GM12878 (cell line): ENCODE results near the gene HACE1.
A peak's percentile ranks its signal among the peaks of the same experiment; 100 is the strongest.

Experiments used
- BHLHE40 ChIP-seq, 2 experiments: fragments of 450-650 bp in 1 of 2; IDR thresholded peaks; 2 replicates each; pipeline ENCODE4 v1.6.1; 2011 to 2017; ENCODE audit warnings: low read depth in 2 of 2, borderline replicate concordance in 1 of 2, improper control_type of control experiment in 1 of 2, low read length in 1 of 2, mild to moderate bottlenecking in 1 of 2
- CBX3 ChIP-seq: fragments of 200-600 bp; sonication (generic); IDR thresholded peaks from 2 replicates; pipeline ENCODE4 v1.6.1; 2016; ENCODE audit warnings: low read depth, borderline replicate concordance
- CEBPB ChIP-seq, 2 experiments: fragments of 150-350 bp in 1 of 2; IDR thresholded peaks; 2 replicates each; pipeline ENCODE4 v1.6.1; 2012 to 2014; ENCODE audit warnings: low read depth in 2 of 2, low read length in 2 of 2, borderline replicate concordance in 1 of 2, inconsistent platforms in 1 of 2
- EP300 ChIP-seq, 2 experiments: fragments of 150-350 bp in 1 of 2; IDR thresholded peaks; 2 replicates each; pipeline ENCODE4 v1.6.1; 2011 to 2012; ENCODE audit warnings: low read depth in 2 of 2, low read length in 2 of 2, borderline replicate concordance in 1 of 2, improper control_type of control experiment in 1 of 2, inconsistent platforms in 1 of 2; ENCODE audit not compliant: control insufficient read depth in 1 of 2
- FOS ChIP-seq: IDR thresholded peaks from 3 replicates; pipeline ENCODE4 v1.6.1; 2011; ENCODE audit warnings: borderline replicate concordance; ENCODE audit not compliant: insufficient read length; ENCODE audit errors: extremely low read depth
- FOXK2 ChIP-seq: fragments of 450-650 bp; IDR thresholded peaks from 2 replicates; pipeline ENCODE4 v1.6.1; 2017; ENCODE audit warnings: mild to moderate bottlenecking, moderate library complexity
- NBN ChIP-seq: fragments of 450-650 bp; IDR thresholded peaks from 2 replicates; pipeline ENCODE4 v1.6.1; 2016
- NFXL1 ChIP-seq: fragments of 450-650 bp; IDR thresholded peaks from 2 replicates; pipeline ENCODE4 v1.6.1; 2017; ENCODE audit warnings: antibody characterized with exemption, mild to moderate bottlenecking, borderline replicate concordance
- POLR2A ChIP-seq: IDR thresholded peaks from 2 replicates; pipeline ENCODE4 v1.6.1; 2011; ENCODE audit warnings: low read depth, mild to moderate bottlenecking, low read length
- TBL1XR1 ChIP-seq: IDR thresholded peaks from 2 replicates; pipeline ENCODE4 v1.6.1; 2012; ENCODE audit warnings: low read depth, low read length, improper control_type of control experiment
- TF ChIP-seq, protein P1 (sequence below), 3 experiments: IDR thresholded peaks in 2 of 3; conservative IDR thresholded peaks in 1 of 3; 2 replicates each; pipeline ENCODE4 v1.5.1; 2011; ENCODE audit warnings: low read depth in 3 of 3, low read length in 3 of 3, mild to moderate bottlenecking in 3 of 3, control low read depth in 2 of 3, moderate library complexity in 2 of 3, inconsistent platforms in 1 of 3, mixed read lengths in 1 of 3; ENCODE audit not compliant: control insufficient read depth in 2 of 3, insufficient read depth in 1 of 3; ENCODE audit errors: extremely low read depth in 1 of 3
- TF ChIP-seq, protein P2 (sequence below): fragments of 450-650 bp; IDR thresholded peaks from 2 replicates; pipeline ENCODE4 v1.6.1; 2017; ENCODE audit warnings: mild to moderate bottlenecking, moderate library complexity

DNA sequence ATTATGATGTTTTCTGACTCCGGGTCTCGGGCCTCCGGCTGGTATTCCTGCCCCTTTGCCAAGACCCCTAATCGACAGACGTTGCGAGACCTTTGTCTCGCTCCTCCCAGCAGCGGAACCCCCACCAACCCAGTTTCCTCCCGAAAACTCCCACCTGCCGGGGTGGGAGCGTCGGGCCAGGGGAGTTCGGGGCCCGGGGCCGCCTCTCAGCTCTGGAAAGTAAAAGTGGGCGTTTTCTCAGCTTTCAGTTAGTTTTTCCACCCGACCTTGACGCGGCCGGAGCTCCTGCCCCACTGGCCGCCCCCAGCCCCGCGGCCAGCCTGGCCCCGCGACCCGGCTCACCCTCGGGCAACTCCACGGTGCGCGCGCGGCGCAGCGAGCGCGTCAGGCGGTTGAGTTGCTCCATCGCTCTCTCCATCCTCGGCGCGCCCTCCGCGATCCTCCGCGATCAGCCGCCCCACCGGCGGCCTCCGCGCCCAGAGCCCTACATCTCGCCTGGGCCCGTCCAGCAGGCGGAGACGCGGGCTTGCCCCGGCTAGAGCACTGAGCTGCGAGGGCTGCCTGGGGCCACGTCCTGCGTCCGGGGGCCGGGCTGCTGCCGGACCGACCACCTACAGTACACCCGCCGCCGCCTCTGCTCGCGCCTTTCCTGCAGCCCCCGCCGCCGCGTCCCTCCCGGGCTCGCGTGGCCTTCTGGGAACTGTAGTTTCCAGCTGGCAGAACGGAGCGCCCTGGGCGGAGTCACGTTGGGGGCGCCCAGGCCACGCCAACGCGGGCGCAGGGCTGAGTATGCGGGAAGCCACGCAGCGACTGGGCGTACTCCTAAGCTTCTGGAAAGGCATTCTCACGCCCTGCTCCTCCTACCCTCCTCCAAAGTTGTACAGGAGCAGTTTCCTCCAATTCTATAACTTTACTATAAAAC, at the start of gene HACE1:
- TF ChIP-seq EP300 (IDR thresholded peaks at IDR 0.05; ENCODE audit: borderline replicate concordance in 1 of 2, control insufficient read depth in 1 of 2, low read depth in 2 of 2, low read length in 2 of 2) (no peak), TBL1XR1 (no peak), CBX3 (no peak), FOS (no peak), FOXK2 (no peak), POLR2A (peak; percentile 78), CEBPB (IDR thresholded peaks at IDR 0.05; ENCODE audit: borderline replicate concordance in 1 of 2, low read depth in 2 of 2, low read length in 2 of 2) (no peak), NBN (peak; percentile 22; the same call in 1 of the 2 replicates), BHLHE40 (IDR thresholded peaks at IDR 0.05; ENCODE audit: borderline replicate concordance in 1 of 2, low read depth in 2 of 2, low read length in 1 of 2) (peak in 1 of 2 experiments; percentile 53; a peak in 2 of 4 replicates), NFXL1 (no peak)
- TF ChIP-seq, protein P1, sequence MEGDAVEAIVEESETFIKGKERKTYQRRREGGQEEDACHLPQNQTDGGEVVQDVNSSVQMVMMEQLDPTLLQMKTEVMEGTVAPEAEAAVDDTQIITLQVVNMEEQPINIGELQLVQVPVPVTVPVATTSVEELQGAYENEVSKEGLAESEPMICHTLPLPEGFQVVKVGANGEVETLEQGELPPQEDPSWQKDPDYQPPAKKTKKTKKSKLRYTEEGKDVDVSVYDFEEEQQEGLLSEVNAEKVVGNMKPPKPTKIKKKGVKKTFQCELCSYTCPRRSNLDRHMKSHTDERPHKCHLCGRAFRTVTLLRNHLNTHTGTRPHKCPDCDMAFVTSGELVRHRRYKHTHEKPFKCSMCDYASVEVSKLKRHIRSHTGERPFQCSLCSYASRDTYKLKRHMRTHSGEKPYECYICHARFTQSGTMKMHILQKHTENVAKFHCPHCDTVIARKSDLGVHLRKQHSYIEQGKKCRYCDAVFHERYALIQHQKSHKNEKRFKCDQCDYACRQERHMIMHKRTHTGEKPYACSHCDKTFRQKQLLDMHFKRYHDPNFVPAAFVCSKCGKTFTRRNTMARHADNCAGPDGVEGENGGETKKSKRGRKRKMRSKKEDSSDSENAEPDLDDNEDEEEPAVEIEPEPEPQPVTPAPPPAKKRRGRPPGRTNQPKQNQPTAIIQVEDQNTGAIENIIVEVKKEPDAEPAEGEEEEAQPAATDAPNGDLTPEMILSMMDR (IDR thresholded peaks at IDR 0.05 in 2 of 3, conservative IDR thresholded peaks at IDR 0.05 in 1 of 3; ENCODE audit: control insufficient read depth in 2 of 3, extremely low read depth in 1 of 3, insufficient read depth in 1 of 3, low read depth in 3 of 3, low read length in 3 of 3) = peak in 1 of 3 experiments; percentile 9; a peak in 1 of 6 replicates
- TF ChIP-seq, protein P2, sequence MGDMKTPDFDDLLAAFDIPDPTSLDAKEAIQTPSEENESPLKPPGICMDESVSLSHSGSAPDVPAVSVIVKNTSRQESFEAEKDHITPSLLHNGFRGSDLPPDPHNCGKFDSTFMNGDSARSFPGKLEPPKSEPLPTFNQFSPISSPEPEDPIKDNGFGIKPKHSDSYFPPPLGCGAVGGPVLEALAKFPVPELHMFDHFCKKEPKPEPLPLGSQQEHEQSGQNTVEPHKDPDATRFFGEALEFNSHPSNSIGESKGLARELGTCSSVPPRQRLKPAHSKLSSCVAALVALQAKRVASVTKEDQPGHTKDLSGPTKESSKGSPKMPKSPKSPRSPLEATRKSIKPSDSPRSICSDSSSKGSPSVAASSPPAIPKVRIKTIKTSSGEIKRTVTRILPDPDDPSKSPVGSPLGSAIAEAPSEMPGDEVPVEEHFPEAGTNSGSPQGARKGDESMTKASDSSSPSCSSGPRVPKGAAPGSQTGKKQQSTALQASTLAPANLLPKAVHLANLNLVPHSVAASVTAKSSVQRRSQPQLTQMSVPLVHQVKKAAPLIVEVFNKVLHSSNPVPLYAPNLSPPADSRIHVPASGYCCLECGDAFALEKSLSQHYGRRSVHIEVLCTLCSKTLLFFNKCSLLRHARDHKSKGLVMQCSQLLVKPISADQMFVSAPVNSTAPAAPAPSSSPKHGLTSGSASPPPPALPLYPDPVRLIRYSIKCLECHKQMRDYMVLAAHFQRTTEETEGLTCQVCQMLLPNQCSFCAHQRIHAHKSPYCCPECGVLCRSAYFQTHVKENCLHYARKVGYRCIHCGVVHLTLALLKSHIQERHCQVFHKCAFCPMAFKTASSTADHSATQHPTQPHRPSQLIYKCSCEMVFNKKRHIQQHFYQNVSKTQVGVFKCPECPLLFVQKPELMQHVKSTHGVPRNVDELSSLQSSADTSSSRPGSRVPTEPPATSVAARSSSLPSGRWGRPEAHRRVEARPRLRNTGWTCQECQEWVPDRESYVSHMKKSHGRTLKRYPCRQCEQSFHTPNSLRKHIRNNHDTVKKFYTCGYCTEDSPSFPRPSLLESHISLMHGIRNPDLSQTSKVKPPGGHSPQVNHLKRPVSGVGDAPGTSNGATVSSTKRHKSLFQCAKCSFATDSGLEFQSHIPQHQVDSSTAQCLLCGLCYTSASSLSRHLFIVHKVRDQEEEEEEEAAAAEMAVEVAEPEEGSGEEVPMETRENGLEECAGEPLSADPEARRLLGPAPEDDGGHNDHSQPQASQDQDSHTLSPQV = no peak
